HG02938 (cell line): Measurements from ENCODE around the gene PRICKLE3.

Experiments used
- ATAC-seq: cut with Tn5 transposase; IDR thresholded peaks from one replicate; pipeline ENCODE4 v1.9.1; 2021; ENCODE audit warnings: mild to moderate bottlenecking, moderate library complexity; ENCODE audit not compliant: unreplicated experiment

The PRICKLE3 gene

DNA sequence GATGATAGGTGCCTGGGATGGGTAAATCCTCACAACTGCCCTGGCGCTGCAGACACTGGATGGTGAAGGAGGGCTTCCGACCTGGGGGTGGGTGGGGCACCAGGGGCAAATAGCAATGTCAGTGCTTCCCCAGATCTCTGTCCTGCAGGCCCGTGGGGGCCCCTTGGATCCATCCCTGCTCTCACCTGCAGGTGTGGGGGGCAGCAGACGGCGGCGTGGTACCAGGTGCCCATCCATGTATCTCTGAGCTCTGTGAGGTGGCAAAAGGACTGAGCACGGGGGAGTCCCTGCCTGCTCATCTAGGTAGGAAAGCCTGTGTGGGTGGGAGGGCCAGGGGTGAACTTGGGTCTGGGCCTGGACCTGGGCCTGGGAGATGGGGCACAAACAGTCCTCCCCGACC, 20.4 kb upstream of the PRICKLE3 start:
- ATAC-seq, result no peak

DNA sequence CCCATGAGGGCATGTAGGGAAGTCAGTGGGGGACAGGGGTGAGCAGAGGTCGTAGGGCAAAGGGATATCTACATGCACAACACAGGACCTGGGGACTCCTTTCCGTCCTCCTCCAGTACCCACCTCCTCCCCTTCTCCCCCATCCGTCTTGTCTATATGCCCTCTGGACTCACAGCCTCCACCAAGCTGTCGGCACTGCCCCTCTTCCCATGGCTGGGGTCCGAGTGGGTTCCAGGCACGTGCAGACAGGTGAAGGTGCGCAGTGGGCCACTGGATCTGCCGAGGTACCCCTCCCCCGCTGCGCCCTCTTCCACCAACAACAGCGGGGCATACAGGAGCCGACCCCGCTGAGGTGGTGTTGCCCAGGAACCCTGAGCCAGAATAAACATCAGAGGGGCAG, 19.3 kb upstream of the PRICKLE3 start:
- ATAC-seq, result no peak

DNA sequence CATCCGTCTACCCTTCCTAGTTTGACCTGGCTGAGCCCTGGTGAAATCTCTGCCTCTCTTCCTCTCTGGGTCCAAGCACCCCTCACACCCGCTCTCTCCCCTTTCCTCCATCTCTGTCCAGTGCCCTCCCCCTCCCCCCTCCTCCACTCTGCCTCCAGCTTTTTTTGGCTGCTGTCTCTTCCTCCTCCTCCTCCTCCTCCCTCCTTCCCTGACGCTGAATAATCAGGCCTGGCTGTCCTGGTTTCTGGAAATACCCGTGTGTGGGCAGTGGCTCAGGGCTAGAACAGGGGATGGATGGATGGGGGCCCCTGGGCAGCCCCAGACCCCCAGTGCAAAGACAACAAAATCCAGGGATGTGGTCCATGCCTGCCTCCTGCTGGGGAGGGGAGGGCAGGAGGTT, 18.5 kb upstream of the PRICKLE3 start:
- ATAC-seq, result no peak

DNA sequence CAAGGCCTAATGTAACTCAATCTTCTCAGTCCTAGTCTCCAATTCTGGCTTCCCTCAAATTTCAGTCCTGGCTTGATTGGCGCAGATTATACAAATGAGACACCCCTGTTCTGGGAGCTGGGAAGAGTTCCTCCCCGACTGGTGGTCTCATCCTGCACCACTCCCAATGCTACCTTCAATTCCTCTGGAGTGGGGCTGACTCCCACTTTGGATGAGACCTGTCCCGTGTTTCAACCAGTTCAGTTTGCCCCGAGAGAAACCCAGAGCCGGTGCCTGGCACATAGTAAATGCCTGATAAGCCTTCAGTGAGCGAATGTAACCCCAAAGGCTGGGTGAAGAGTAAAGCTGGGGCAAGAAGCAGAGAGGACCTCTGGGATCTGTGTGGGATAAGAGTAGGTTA, 17.8 kb upstream of the PRICKLE3 start:
- ATAC-seq, result no peak

DNA sequence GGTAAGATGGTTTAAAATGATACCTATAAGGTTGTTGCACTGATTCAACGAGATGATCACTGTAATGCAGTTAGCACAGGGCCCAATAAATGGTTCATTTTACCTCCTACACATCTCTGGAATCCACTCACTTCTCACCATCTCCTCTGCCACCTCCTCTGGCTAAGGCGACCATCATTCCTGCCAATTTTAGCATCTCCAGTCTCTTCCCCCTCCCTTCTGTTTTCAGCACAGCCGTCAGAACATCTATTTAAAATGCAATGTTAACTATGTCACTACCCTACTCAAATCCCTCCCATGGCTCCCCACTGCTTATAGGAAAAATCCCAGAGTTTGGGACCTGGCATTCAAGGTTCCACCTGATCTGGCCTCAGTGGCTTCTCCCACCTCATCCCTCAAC, 17.4 kb upstream of the PRICKLE3 start:
- no peak for ATAC-seq

DNA sequence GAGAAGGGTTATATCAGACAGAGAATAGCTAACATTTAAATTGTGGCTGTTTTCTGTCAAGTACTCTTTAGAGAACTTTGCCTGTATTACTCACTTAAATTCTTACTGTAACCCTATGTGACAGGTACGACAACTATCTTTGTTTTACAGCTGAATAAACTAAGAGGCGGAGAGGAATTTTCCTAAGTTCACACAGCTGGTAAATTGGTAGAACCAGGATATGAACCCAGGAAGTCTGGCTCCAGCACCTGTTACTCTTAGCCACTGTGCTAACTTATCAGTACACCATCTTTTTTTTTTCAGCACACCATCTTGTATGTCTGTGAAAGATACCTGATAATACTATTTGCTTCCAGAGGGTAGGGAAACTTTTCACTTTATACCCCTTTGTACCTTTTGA, 15.8 kb upstream of the PRICKLE3 start:
- no peak for ATAC-seq

DNA sequence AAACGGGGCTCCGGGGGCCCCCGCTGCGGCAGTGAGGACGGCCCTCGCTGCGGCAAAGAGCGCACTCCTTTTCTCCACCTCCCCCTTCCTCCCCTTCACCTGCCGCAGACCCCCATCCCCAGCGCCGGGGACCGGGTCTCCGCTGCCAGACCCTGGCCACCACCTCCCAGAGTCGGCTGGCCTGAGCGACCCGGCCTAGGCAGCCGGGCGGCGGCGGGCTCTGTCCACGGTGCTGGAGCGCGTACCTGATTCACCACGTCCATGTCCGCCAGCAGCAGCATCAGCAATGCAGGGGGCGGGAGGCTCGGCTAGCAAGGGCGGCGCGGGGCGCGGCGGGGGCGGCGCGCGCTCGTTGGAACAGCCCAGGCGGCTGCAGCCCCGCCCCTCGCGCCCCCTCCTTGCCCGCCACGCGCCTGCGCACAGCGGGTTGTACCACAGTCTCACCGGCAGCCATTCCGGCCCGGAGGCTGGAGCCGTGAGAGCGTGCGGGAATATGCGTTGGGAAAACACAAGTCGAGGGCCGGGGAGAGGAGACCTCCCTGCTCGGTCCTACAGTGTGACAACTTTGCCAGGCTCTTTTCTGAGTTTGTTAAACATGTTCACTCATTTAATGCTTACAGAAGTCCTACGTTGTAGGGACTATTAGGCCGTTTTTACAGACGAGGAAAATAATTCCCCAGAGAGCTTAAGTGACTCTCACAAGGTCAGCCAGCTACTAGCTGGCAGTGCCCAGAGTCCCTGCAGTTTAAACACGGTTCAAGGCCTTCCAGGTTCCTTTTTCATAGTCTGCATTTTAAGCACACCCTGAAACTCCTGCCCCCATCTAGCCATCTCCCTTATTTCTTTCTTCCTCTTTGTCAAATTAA, 14.0 kb upstream of the PRICKLE3 start, which contains the start of gene SYP:
Gene SYP, minus strand, starts transcription at position 288 of the 866 bp plus-strand sequence. Its CDS starts 7 bp downstream, at position 281.
- peak; percentile 93 for ATAC-seq

DNA sequence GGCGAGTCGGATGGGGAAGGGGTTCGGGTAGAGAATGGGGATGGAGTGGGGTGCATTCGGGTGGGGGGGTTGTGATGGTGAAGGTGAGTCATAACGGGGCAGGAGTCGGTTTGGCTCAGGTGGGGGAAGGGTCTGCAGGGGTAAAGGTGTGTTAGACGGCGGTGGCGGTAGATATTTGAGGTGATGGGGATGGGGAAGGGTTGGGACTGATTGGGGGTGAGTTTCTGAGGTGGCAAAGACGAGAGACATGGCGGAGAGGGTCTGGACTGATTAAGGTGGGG, 13.1 kb upstream of the PRICKLE3 start:
- ATAC-seq, result no peak

DNA sequence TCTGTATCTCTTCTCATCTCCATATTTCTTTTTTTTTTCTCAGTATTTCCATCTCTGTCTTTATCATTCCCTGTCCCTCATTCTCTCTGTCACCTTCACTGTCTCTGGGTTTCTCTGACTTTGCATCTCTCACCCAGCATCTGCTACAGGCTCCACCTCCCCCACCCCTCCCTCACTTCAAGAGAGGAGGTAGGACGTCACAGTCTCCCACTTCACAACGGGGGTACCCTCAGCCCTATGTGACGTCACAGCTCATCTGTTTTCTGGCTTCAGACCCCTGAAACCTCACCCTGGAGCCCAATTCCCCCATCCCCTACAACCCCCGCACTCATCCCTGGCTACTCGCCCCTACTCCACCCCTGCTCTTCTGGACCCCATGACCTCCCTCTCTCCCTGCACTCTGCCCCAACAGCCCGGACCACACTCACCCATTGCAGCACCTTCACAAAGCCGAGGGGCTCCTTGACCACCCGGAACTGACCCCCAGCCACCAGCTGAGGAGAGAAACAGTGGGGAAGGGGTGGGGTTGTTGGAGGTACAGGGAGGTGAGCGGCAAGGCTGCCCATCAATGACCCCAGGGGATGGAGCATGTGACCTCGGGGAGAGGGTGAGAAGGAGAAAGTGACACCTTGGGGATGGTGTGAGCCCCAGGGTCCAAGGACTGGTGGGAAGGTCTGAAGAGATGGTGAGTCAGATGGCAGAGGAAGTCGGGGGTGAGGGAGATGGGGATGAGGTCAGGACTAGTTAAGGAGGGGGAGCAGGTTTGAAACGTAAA, 12.6 kb upstream of the PRICKLE3 start:
- no peak for ATAC-seq

DNA sequence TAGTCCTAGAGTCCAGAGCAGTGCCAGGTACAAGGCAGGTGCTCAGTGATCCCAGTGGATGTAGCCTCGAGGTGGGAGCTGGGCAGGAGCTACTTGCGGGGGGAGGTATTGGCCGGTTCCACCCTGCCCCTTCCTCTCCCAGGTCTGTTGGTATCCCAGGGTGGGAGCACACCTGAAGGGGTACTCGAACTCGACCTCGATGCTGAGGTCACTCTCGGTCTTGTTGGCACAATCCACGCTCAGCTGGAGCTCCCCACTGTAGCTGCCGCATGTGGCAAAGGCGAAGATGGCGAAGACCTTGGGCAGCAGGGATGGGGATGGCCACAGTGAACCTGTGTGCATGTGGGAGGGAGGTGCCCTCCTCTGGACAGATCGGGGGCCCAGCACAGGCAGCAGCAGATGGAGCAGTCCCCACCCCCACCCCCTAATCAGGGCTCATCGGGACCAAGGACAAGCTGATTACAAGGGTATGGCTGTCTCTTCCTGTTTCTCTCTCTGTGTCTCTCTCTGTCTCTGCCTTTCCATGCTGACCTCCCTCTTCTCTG, 11.4 kb upstream of the PRICKLE3 start:
- no peak for ATAC-seq

DNA sequence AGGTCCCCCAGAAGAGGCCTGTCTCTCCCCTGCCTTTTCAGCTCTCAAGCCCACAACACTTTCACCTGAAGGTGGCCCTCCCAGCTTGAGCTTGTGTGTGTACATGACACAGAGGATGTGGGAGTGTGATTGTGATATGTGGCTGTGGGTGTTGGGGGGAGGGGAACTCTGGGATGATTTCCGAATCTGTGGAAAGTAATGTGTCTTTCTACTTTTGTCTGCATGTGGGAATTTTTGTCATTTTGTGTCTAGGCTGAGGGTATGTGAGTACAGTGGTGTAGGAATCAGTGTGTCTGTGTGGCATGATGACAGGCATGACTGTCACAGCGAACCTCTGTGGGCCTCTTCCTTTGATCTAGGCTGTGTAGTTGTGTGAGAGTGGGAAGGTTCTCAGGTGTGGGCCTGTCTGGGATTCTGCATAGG, 7.4 kb upstream of the PRICKLE3 start:
- no peak for ATAC-seq

DNA sequence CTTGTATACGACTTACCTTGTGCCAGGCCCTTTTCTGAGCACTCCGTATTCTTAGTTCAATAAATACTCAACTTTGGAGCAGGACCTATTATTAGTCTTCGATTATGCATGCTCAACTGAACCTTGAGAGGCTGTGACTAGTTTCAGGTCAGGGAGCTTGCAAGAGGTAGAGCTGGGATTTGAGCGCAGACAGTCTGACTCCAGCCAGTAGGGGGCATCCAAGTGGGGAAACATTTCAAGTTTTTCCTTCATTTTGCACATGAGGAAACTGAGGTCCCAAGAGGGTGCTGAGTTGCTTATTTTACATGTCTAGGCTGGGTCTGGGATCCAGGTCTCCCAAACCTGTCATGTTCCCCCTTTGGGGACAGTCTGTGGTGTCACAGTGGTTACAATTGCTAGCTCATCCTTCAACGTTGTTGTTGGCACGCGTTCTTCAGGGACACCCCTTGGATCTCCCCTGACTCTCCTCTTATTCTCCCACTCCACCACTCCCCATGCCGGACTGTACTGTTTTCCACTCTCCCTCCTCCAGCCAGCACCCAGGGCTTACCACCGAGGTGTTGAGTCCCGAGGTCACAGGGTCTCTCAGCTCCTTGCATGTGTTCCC, 6.7 kb upstream of the PRICKLE3 start:
- ATAC-seq, result no peak

DNA sequence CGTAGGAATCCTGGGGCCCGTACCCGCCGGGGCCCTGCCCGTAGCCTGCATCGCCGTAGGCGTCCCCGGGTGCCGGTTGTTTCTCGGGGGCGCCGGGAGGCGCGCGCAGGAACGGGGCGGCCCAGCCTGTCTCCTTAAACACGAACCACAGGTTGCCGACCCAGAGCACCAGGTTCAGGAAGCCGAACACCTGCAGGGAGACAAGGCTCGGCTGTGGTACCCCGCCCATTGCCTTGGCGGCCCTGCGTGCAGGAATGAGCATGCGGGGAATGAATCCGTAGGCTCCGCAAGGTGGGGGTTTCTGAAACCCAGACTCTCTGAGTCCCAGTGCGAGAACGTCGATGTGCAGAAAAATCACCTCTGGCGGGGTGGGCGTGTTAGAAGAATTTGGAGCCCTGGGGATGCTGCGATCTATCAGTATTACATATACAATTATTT, 5.4 kb upstream of the PRICKLE3 start:
- peak; percentile 10 for ATAC-seq

DNA sequence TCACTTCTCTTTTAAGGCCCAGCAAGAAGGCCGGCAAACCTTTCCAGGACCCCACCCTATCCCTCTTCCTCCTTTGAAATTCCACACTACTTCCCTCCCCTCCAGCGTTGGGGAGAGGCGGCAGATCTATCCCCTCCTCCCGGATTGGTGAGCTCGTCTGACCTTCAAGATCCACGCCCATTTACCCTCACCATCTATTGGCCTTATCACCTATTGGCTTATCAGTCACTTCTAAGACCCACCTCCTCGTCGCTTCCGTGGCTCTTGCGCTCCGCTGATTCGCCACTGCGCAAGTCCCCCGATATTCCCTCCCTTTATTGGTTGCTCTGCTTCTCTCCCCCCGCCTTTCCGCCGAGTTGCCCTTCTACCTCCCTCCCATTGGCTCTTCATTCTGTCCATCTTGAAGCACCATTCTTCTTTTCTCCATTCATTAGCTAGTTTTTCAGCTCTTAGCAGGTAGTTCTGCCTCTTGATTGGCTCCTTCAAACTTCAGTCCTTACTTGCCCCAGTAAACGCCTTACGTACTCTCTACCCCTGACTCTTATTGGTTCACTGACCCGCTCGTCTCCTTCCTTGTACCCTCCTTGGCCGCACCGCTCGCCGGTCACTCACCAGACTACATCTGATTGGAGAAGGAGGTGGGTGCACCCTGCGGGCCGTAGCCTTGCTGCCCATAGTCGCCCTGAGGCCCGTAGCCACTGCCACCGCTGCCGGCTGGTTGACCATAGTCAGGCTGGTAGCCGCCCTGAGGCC, 4.8 kb upstream of the PRICKLE3 start:
- ATAC-seq, result peak; percentile 95

DNA sequence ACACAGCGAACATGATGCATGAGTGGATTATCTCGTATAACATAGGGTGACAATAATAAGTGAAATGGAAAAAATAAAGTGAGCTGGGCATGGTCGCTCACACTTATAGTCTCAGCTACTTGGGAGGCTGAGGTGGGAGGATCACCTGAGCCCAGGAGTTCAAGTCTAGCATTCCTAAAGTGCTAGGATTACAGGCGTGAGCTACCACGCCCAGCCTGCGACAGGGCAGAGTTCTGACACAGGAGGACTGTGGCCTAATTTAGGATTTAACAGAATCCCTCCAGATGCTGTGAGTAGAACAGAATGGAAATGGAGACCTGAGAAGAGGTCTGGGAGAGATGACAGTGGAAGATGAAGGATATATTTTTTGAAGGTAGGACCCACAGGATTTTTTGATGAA, 3.4 kb upstream of the PRICKLE3 start:
- ATAC-seq, result no peak

DNA sequence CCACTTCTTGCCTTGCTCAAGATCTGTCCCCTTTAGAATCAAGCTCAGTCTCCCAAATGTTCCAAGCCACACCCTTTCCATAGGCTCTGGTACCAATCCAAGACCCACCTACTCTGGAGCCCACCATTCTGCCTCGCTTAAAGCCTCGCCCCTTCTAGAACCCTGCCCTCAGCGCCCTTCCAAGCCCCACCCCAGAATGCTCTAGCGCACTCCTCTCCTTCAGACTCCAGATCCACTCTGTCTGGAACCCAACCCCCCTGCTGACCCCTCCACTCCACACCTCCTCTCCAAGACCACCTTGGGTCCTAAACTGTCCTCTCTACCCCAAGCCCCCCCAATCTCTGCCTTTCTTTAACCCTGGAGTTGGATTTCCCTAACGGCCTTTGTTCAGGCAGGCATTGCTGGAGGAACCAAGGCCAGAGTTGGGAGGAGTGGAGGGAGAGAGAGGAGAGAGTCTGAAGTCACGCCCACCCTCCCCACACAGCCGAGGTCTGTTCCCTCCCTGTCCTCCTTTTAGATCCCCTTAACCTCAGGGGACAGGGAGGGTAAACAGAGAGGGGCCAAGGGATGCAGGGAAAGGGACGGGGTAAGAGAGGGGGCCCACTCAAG, 2.4 kb upstream of the PRICKLE3 start:
- no peak for ATAC-seq

DNA sequence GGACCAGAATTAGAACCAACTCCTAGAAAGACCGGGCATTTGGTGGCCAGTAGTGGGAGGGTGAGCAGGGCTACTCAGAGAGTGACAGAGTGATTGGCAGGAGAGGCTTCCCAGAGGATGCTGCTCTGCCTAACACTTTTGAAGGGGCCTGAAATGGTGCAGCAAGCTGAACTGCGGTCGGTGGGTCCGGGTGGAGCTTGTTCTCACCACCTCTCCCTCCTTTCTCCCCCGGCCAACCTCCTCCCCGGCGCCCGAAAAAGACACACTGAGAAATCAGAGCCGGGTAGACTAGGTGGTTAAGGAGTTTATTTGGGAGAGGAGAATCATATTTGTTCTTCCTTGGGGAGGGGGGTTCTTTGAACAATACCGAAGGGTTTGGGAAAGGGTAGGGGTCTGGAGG, 1.4 kb upstream of the PRICKLE3 start:
- no peak for ATAC-seq

DNA sequence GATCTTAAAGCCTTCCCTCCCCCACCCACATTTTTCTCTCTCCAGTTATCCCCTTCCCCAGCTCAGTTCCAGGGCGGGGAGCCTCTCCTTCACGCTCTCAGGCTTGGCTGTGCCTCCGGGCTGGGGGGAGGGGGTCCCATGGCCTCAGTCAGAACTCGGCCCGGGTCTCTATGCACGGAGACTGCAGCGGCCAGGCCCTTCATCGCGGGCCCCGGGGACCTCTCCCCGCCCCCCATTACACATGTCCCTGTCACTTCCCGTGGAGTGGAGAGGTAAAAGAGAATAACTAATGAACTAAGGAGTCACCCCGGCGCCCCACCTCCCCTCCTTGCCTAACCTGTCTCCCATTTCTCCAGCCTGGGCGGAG, 838 bp upstream of the PRICKLE3 start:
- ATAC-seq, result no peak

DNA sequence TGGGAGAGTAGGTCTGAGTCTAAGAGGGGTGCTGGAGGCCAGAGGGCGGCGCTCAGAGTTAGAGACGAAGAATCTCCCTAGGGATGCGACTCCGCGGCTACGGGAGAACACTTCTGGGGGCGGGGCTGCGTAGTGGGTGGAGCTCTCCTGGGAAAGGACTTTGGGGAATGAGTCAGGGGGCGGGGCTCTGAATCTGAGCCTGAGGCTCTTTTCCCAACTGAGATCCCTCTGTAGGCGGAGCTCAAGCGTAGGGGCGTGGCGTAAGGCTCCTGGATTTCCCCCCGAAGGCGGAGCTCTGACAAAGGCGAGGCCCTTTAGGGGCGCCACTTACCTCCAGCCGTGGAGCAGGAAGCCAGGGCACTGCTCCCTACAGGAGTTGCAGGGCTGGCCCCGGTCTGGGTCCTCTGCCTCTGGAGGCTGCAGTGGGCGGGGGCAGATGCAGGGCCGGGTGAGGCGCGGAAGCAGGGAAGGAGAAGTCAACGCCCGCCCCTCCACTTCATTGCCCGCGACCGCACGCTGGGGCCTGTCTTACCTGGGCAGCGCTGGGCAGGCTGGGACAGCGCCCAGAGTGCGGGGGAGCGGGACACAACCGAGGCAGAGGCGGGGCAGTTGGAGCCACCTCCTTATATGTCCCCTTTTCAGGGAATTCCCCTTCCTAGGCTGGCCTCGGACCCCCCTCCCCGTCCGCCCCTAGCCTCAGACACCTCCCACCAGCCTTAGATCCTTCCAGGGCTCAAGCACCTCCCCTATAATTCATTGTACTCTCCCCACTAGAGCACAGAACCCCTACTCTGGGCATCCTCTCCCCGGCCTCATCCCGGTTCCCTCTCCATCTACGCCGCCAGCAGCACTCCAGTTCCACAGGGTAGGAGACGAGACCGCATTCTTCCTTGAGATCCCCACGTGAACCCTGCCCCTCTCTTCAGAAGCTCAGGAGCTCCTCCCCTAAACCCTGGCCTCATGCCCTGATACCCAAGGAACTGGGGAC, 1.6 kb downstream of the PRICKLE3 start:
- no peak for ATAC-seq
